Activated CD4-positive, alpha-beta T cell treated with anti-CD3 and anti-CD28 coated beads for 36 hours (primary cell): Measurements from ENCODE around the gene TTLL8. TPM values are rescaled to one million over a fixed set of nuclear protein-coding genes. Genes with fewer than 3 reads are reported as not detected.

Experiments used
- ATAC-seq: fragments of 200-7000 bp; cut with Tn5 transposase; one replicate; pipeline ENCODE4 v1.10.0; 2021; ENCODE audit warnings: mild to moderate bottlenecking, moderate library complexity
- CTCF ChIA-PET: fragments of 350-600 bp; sonication (Branson Sonifier 250); formaldehyde crosslinking; loops from one replicate; lab custom pipeline; 2021; ENCODE audit warnings: antibody characterized with exemption; lab: Charles Lee
- POLR2A ChIA-PET: fragments of 350-600 bp; sonication (Branson Sonifier 250); formaldehyde crosslinking; loops from one replicate; lab custom pipeline; 2021; ENCODE audit warnings: antibody characterized with exemption, inconsistent platforms; lab: Charles Lee
- DNase-seq: peaks from one replicate; pipeline ENCODE4 v3.0.0-alpha.2; 2020
- H3K27ac Mint-ChIP-seq: one replicate; pipeline ENCODE4 v1.8.0; 2021; ENCODE audit warnings: mixed read lengths
- H3K27me3 Mint-ChIP-seq: one replicate; pipeline ENCODE4 v1.8.0; 2021; ENCODE audit warnings: mixed read lengths
- H3K36me3 Mint-ChIP-seq: one replicate; pipeline ENCODE4 v1.8.0; 2021; ENCODE audit warnings: low read depth, mixed read lengths
- H3K4me1 Mint-ChIP-seq: one replicate; pipeline ENCODE4 v1.8.0; 2021; ENCODE audit warnings: mixed read lengths
- H3K4me3 Mint-ChIP-seq: one replicate; pipeline ENCODE4 v1.8.0; 2021; ENCODE audit warnings: mild to moderate bottlenecking, moderate library complexity, mixed read lengths
- H3K9me3 Mint-ChIP-seq: one replicate; pipeline ENCODE4 v1.8.0; 2021; ENCODE audit warnings: low read depth, mixed read lengths
- intact Hi-C, 2 experiments: fragments of 100-400 bp; cut with DNase I in 1 of 2; cut with micrococcal nuclease in 1 of 2; formaldehyde crosslinking; loops; one replicate each; pipeline versions ENCODE4 v1.14.2 to v1.15.1; 2022 to 2024; cut with DNase I, micrococcal nuclease
- total RNA-seq, 2 experiments: library from RNA; stranded (reverse); gene quantifications; one replicate each; pipeline ENCODE4 v1.2.3, GENCODE V29; 2021

TTLL8 gene
- not detected for total RNA-seq

DNA sequence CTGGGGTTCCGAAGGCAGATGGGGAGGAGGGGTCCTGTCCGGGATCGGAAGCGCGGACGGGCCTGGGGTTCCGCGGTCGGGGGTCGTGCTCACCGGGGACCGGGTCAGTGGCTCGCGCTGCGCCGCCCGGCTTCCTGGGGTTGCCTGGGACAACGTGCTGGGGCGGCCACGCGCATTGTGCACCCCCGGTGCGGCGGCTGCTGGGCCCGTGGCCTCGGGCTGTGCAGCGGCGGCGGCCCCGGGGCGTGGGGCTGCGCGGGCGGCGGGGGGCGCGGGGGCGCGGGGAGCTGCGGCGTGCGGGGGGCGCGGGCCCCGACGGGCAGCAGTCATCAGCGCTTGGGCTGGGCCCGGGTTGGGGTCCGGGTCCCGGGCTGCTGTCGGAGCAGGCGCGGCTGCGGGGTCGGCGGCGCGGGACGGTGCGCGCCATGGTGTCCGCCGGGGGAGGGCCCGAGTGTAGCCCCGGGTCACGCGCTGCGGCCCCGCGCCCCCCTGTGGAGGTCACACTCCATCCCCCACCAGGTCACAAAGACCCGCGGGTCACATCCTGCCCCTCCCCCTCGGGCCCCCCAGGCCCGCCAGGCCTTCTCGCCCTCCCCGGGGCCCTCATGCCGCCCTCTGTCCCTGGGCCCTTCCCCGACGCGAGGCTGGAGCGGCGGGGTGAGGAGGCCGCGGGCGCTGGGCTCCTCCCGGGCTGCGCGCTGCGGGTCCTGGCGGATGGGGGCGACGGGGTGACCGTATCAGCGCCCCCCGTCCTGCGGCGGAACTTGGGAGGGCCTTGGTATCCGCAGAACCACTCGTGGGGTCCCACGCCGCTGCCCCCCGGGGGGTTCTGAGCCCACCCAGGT is at the start of gene TTLL8:
TSS of gene TTLL8 (minus strand) at position 238 of the 845 bp plus-strand sequence.
- Mint-ChIP-seq H3K4me1 (no peaks in the 10 kb centered on the region), H3K27me3 (peaks cover 20% of the 10 kb centered on the region), H3K4me3 (no peak within 1 kb of the TSS), H3K27ac (no peak within 1 kb of the TSS), H3K9me3 (peaks cover 4% of the 10 kb centered on the region), H3K36me3 (no peaks in the 10 kb centered on the region)
- ChIA-PET CTCF (interaction anchor here (0.5 kb wide), 1 partner anchor 46 kb away, joined by 4 read pairs; no protein-coding TSS in a partner anchor), POLR2A (no interaction called here)
- no peak for DNase-seq
- intact Hi-C loops: no loop called here
- no peak for ATAC-seq

DNA sequence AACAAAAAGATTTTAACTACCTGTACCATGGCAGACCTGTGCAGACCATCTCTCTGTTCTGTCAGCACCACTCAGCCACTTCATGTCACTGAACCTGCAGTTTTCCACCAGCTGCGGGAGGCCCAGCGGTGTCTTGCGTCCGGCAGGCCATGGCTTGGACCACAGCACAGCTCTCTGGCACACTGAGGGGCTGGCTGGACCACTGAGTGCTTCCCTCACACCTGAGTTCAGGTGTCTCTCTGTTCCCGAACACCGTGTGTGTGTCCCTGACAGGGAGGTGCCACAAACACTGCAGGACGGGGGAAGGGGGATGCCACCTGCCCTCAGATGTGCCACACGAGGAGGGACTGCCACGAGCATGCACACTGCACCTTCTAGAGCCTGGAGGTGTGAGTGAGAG is 49.4 kb upstream of the TTLL8 start:
- intact Hi-C loops: no loop called here
- POLR2A ChIA-PET: interaction anchor here (1.2 kb wide), 1 partner anchor 279 kb away, joined by 8 read pairs; no protein-coding TSS in a partner anchor
- DNase-seq (no peak), ATAC-seq (no peak)
- Mint-ChIP-seq H3K9me3 (no peaks in the 10 kb centered on the region), H3K27ac (no peak overlapping the region), H3K4me3 (no peak overlapping the region), H3K4me1 (peaks cover 14% of the 10 kb centered on the region), H3K36me3 (no peaks in the 10 kb centered on the region), H3K27me3 (peaks cover 5% of the 10 kb centered on the region)
- CTCF ChIA-PET: interaction anchor here (0.8 kb wide), 1 partner anchor 9 kb away, joined by 3 read pairs; no protein-coding TSS in a partner anchor

DNA sequence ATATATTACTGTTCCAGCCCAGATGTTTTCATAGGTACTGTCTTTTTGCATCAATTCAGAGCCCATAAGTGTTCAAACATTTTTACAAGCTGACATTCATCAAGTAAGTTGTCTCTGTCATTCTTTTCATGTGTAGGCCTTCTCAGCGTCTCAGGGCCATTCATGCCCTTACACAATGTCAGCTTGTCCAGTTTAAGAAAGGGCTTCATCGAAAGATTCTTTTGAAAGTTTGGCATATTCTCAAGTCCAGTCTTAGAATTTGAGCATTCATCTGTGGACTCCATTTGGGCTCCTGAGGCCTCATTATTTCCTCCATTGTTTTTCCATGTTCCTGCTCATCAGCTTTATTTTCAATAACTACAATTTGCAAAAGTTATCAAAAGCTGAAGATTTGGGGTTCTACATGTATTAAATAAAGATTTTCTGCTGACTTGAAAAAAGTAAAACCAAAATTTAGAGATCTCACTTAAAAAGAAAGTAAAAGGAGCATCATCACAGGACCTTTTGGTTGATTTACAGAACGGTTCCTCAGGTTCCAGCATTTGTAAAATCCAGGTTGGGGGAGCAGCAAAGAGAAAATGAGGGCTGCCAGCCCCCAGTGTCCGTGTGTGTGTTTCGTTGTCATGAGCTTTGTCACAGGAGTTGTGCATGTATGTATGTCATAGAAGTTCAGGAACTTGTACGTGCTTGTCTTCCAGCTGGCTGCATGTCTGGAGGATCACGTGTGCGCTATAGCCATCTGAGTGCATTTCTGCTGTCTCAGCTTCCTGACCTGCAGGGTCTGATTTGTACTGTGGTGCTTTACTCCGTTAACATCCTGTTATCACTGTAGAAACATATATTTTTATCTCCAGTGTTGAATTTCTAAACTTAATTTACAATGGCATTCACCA is 47.4 kb upstream of the TTLL8 start:
- H3K27ac Mint-ChIP-seq: no peak overlapping the region
- peak overlapping the region; percentile 40 for H3K4me3 Mint-ChIP-seq
- peak; percentile 83 for ATAC-seq
- ChIA-PET CTCF (interaction anchor here (0.8 to 1.3 kb wide), 2 partner anchors 47 to 138 kb away, joined by 3 to 4 read pairs; no protein-coding TSS in a partner anchor), POLR2A (interaction anchor here (1.2 kb wide), 1 partner anchor 17 kb away, joined by 4 read pairs; no protein-coding TSS in a partner anchor)
- H3K36me3 Mint-ChIP-seq: no peaks in the 10 kb centered on the region
- H3K4me1 Mint-ChIP-seq: peaks cover 8% of the 10 kb centered on the region
- intact Hi-C loops: no loop called here
- peak; percentile 40 for DNase-seq
- no peaks in the 10 kb centered on the region for H3K9me3 Mint-ChIP-seq
- H3K27me3 Mint-ChIP-seq: no peaks in the 10 kb centered on the region

DNA sequence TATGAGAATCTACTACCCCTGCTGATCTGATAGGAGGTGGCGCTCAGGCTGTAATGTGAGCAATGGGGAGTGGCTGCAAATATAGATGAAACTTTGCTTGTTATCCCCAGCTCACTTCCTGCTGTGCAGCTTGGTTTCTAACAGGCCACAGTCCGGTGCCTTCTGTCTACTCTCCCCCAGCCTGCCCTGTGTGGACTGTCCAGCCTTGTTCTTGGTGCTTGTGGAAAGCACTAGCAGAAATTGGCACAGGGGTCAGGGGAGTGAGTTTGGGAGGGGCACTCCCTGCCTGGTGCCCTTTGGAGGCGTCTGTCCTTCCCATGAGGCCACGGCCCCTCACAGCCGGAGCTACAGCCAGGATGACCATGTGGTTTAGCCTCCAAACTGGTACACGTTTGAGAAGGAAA is 46.0 kb upstream of the TTLL8 start:
- CTCF ChIA-PET: interaction anchor here (0.8 to 1.1 kb wide), 3 partner anchors 9 to 45 kb away, joined by 3 to 4 read pairs (median 4); no protein-coding TSS in a partner anchor
- no peaks in the 10 kb centered on the region for H3K36me3 Mint-ChIP-seq
- POLR2A ChIA-PET: no interaction called here
- peaks cover 8% of the 10 kb centered on the region for H3K4me1 Mint-ChIP-seq
- DNase-seq (no peak), ATAC-seq (no peak)
- no peak overlapping the region for H3K4me3 Mint-ChIP-seq
- intact Hi-C loops: no loop called here
- H3K9me3 Mint-ChIP-seq: no peaks in the 10 kb centered on the region
- H3K27me3 Mint-ChIP-seq: peaks cover 2% of the 10 kb centered on the region
- no peak overlapping the region for H3K27ac Mint-ChIP-seq

DNA sequence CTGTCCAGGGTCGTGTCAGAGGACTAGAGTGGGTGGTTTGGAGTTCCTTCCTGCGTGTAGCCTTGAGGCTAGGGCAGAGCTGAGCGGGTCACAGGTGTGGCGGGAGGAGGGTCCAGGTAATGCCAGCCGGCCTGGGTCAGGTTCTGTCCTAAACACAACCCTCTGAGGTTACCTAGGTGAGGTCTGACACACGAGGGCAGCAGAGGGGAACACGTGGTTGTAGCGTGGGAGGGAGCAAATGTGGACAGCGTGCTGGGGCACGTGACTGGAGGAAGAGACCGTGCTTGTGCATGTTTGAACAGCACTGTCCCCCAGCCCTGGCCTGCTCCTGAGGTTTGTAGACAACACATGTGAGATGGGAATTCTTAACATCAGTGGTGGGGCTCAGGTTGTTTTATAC is 44.8 kb upstream of the TTLL8 start:
- Mint-ChIP-seq H3K4me1 (peaks cover 8% of the 10 kb centered on the region), H3K36me3 (no peaks in the 10 kb centered on the region), H3K27ac (no peak overlapping the region), H3K27me3 (peaks cover 5% of the 10 kb centered on the region), H3K9me3 (no peaks in the 10 kb centered on the region), H3K4me3 (no peak overlapping the region)
- DNase-seq: peak; percentile 30
- intact Hi-C loops: no loop called here
- POLR2A ChIA-PET: no interaction called here
- ATAC-seq: no peak
- CTCF ChIA-PET: interaction anchor here (0.6 kb wide), 1 partner anchor 393 kb away, joined by 3 read pairs; no protein-coding TSS in a partner anchor

DNA sequence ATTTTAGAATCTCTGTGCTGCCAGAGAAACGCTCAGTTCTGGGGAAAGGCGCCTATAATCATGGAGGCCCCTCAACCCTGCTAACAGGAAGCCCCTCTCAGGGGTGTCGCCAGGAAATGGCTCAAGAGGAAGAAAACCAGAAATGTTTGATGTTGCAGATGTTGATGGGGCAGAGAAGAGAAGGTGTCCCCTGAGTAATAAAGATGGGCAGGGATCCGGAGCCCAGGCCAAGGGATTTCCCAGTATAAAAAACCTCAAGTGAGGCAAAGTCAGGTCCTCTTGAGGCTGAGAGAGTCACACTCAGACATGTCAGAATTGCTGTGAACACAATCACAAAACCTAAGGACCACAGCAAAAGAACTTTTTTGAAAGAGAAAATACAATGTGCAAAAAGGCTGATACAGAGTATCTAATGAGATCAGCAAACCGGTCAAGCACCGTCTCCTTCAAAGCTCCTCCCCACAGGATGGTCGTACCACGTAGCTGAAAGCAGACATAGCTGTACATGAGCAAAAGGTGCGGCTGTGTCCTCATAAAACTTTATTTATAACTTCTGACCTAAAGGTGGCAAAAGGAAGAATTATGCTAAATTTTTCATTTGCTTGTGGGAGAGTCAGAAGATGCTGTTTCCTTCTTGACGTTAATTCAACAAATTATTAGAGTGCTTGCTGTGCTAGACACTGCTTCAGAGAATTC is 43.9 kb upstream of the TTLL8 start:
- peaks cover 8% of the 10 kb centered on the region for H3K4me1 Mint-ChIP-seq
- ChIA-PET CTCF (interaction anchor here (0.6 kb wide), 1 partner anchor 392 kb away, joined by 3 read pairs; no protein-coding TSS in a partner anchor), POLR2A (no interaction called here)
- intact Hi-C loops: no loop called here
- H3K36me3 Mint-ChIP-seq: no peaks in the 10 kb centered on the region
- no peak overlapping the region for H3K27ac Mint-ChIP-seq
- H3K9me3 Mint-ChIP-seq: no peaks in the 10 kb centered on the region
- peaks cover 8% of the 10 kb centered on the region for H3K27me3 Mint-ChIP-seq
- no peak overlapping the region for H3K4me3 Mint-ChIP-seq
- ATAC-seq (no peak), DNase-seq (no peak)

DNA sequence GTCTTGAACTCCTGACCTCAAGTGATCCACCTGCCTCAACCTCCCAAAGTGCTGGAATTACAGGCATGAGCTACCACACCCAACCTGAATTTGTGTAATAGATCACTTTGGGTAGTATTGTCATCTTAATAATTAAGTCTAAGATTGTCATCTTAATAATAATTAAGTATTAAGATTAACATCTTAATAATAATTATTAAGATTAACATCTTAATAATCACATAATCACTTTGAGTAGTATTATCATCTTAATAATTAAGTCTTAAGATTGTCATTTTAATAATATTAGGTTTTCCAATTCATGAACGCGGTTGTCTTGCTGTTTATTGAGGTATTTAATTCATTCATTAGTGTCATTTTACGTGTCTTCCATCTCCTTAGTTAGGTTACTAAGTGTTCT is 40.0 kb upstream of the TTLL8 start:
- ATAC-seq: no peak
- POLR2A ChIA-PET: no interaction called here
- Mint-ChIP-seq H3K9me3 (no peaks in the 10 kb centered on the region), H3K4me3 (no peak overlapping the region), H3K27ac (no peak overlapping the region), H3K36me3 (no peaks in the 10 kb centered on the region), H3K27me3 (peaks cover 10% of the 10 kb centered on the region), H3K4me1 (no peaks in the 10 kb centered on the region)
- DNase-seq: no peak
- CTCF ChIA-PET: interaction anchor here (1.0 kb wide), 1 partner anchor 10 kb away, joined by 3 read pairs; no protein-coding TSS in a partner anchor
- intact Hi-C loops: no loop called here

DNA sequence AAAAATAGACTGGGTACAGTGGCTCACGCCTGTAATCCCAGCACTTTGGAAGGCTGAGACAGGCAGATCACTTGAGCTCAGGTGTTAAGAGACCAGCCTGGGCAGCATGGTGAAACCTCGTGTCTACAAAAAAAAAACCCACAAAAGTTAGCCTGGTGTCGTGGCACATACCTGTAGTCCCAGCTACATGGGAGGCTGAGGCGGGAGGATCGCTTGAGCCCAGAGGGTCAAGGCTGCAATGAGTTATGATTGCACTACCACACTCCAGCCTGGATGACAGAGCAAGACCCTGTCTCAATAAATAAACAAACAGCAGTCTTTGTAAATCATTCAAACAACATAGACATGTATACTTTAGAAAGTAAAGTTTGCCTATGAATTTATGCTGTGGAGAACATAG is 34.2 kb upstream of the TTLL8 start:
- CTCF ChIA-PET: no interaction called here
- H3K27me3 Mint-ChIP-seq: peaks cover 11% of the 10 kb centered on the region
- H3K27ac Mint-ChIP-seq: no peak overlapping the region
- no peaks in the 10 kb centered on the region for H3K4me1 Mint-ChIP-seq
- H3K9me3 Mint-ChIP-seq: peaks cover 2% of the 10 kb centered on the region
- ATAC-seq (no peak), DNase-seq (no peak)
- intact Hi-C loops: no loop called here
- POLR2A ChIA-PET: no interaction called here
- H3K36me3 Mint-ChIP-seq: no peaks in the 10 kb centered on the region
- no peak overlapping the region for H3K4me3 Mint-ChIP-seq

DNA sequence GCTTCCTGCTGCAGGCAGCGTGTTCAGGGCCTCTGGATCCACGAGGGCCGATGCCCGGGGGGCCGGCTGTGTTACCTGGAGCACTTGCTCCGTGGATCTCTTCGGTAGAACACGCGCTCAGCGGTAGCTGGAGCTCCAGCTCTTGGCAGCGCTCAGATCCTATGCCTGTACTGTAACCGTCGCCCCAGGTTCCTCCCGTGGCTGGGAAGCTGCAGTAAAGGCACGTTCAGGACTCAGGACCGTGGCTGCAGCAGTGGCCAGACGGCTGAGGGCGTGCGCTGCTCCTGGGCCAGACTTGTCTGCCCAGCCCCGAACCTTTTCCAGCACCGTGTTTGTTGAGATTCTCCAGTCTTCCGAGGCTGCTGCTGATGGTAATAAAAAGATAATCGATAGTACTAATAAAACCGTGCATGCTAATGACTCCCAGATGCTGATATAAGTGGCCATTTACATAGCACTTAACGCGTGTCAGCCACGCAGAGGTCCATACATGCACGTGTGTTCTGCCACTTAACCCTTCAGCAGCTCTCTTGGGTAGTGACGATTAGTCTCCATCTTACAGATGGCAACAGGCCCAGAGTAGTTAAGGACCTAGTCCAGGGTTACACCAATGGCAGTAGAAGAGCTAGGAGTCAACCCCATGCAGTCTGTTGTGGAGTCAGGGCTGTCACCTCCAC is 33.1 kb upstream of the TTLL8 start:
- no peak for ATAC-seq
- ChIA-PET POLR2A (no interaction called here), CTCF (no interaction called here)
- Mint-ChIP-seq H3K4me3 (no peak overlapping the region), H3K27ac (no peak overlapping the region), H3K27me3 (peaks cover 18% of the 10 kb centered on the region), H3K9me3 (peaks cover 11% of the 10 kb centered on the region), H3K36me3 (peaks cover 4% of the 10 kb centered on the region), H3K4me1 (no peaks in the 10 kb centered on the region)
- intact Hi-C loops: no loop called here
- no peak for DNase-seq

DNA sequence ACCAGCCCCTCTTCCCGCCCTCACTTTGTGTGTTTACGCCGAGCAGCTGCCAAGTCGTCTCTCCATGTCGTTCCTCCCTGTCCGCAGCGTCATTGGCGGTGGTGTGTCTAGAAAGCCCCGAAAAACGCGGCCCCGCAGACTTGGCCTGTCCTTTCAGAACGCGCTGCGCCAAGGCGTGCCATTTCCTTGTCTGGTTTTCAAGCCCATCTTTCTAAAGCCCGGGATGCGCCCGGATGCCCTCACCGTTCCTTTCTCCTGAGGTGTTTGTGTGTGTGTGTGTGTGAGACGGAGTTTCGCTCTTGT is 32.3 kb upstream of the TTLL8 start:
- no peak for ATAC-seq
- POLR2A ChIA-PET: no interaction called here
- H3K27me3 Mint-ChIP-seq: peaks cover 19% of the 10 kb centered on the region
- no peak overlapping the region for H3K27ac Mint-ChIP-seq
- DNase-seq: no peak
- peaks cover 4% of the 10 kb centered on the region for H3K4me1 Mint-ChIP-seq
- peaks cover 11% of the 10 kb centered on the region for H3K9me3 Mint-ChIP-seq
- no peak overlapping the region for H3K4me3 Mint-ChIP-seq
- peaks cover 4% of the 10 kb centered on the region for H3K36me3 Mint-ChIP-seq
- CTCF ChIA-PET: interaction anchor here (1.2 kb wide), 1 partner anchor 11 kb away, joined by 4 read pairs; no protein-coding TSS in a partner anchor
- intact Hi-C loops: no loop called here
